Uterus (tissue), 2 donors: ENCODE results near the gene DNAH1.

ENCODE experiments used
- POLR2A ChIP-seq, 2 donors: fragments of 450-650 bp; IDR thresholded peaks; one replicate each; pipeline ENCODE4 v1.6.1; 2016; ENCODE audit warnings: antibody characterized with exemption in 2 of 2, mild to moderate bottlenecking in 1 of 2, moderate library complexity in 1 of 2
- TF ChIP-seq, protein P1 (sequence below), 4 experiments: fragments of 200-600 bp in 2 of 4; fragments of 450-650 bp in 2 of 4; sonication (generic) in 2 of 4; IDR thresholded peaks; one replicate each; pipeline ENCODE4 v1.5.1; 2016 to 2019; ENCODE audit warnings: antibody characterized with exemption in 4 of 4, mild to moderate bottlenecking in 2 of 4, moderate library complexity in 1 of 4

GRCh38 chr3:52370531-52370930 is 54.4 kb downstream of the DNAH1 start:
- TF ChIP-seq POLR2A (IDR thresholded peaks at IDR 0.05), result no peak
- TF ChIP-seq, protein P1, sequence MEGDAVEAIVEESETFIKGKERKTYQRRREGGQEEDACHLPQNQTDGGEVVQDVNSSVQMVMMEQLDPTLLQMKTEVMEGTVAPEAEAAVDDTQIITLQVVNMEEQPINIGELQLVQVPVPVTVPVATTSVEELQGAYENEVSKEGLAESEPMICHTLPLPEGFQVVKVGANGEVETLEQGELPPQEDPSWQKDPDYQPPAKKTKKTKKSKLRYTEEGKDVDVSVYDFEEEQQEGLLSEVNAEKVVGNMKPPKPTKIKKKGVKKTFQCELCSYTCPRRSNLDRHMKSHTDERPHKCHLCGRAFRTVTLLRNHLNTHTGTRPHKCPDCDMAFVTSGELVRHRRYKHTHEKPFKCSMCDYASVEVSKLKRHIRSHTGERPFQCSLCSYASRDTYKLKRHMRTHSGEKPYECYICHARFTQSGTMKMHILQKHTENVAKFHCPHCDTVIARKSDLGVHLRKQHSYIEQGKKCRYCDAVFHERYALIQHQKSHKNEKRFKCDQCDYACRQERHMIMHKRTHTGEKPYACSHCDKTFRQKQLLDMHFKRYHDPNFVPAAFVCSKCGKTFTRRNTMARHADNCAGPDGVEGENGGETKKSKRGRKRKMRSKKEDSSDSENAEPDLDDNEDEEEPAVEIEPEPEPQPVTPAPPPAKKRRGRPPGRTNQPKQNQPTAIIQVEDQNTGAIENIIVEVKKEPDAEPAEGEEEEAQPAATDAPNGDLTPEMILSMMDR (IDR thresholded peaks at IDR 0.05), result no peak
